AG20443 (cell line): ENCODE measurements around the gene ULBP1.
A peak's percentile ranks its signal among the peaks of the same experiment; 100 is the strongest.
"Not testable (repeated sequence)": the region's sequence is repeated elsewhere in the genome, so short reads cannot be mapped to it uniquely, and the experiment has no call there.

Experiments used
- DNase-seq: peaks from one replicate; pipeline ENCODE4 v3.0.0; 2012; ENCODE audit warnings: low spot score, mixed read lengths

Gene ULBP1

GRCh38 chr6:150005761-150006651 lies 42.3 kb downstream of the ULBP1 start:
- no peak for DNase-seq

- peak; percentile 51 for DNase-seq
Observed at GRCh38 chr6:150006961-150007464, 43.3 kb downstream of the ULBP1 start.

- peak; percentile 58 for DNase-seq
Observed at GRCh38 chr6:150008588-150008987, 44.8 kb downstream of the ULBP1 start.

- DNase-seq: not testable (repeated sequence)
Observed at GRCh38 chr6:150012846-150013784, 49.4 kb downstream of the ULBP1 start.

- not testable (repeated sequence) for DNase-seq
Observed at GRCh38 chr6:150013785-150014622, 50.3 kb downstream of the ULBP1 start.

GRCh38 chr6:150014623-150015280 lies 51.0 kb downstream of the ULBP1 start:
- DNase-seq: not testable (repeated sequence)

- not testable (repeated sequence) for DNase-seq
Observed at GRCh38 chr6:150015281-150016001, 51.7 kb downstream of the ULBP1 start.

- peak; percentile 75 for DNase-seq
Observed at GRCh38 chr6:150016324-150017185, 52.8 kb downstream of the ULBP1 start.

- DNase-seq: not testable (repeated sequence)
Observed at GRCh38 chr6:150017186-150017521, 53.4 kb downstream of the ULBP1 start.

GRCh38 chr6:150018846-150019580 lies 55.3 kb downstream of the ULBP1 start:
- DNase-seq: no peak

- not testable (repeated sequence) for DNase-seq
Observed at GRCh38 chr6:150021870-150022269, 58.1 kb downstream of the ULBP1 start.
